OCI-LY7 (cell line): Measurements from ENCODE around the gene HOXA10. TPM values are rescaled to one million over a fixed set of nuclear protein-coding genes. Genes with fewer than 3 reads are reported as not detected.

ENCODE experiments used
- BruUV-seq: library from RNA; stranded (reverse); fragments of 400-500 nt; replicated peaks from 2 replicates; lab custom pipeline; 2021; lab: Mats Ljungman, UMichigan
- CTCF ChIA-PET: fragments of 300-600 bp; sonication (Branson Sonifier 250); formaldehyde crosslinking; loops from one replicate; lab custom pipeline; 2022; ENCODE audit warnings: antibody characterized with exemption; ENCODE audit not compliant: unreplicated experiment; lab: Charles Lee
- POLR2A ChIA-PET: fragments of 300-600 bp; sonication (Branson Sonifier 250); formaldehyde crosslinking; loops from one replicate; lab custom pipeline; 2022; ENCODE audit warnings: antibody characterized with exemption; lab: Charles Lee
- DNase-seq: peaks from one replicate; pipeline ENCODE4 v3.0.0-alpha.2; 2015; ENCODE audit warnings: low spot score
- H2AFZ ChIP-seq: fragments of 200-600 bp; sonication (generic), shearing (Covaris generic); 2 replicates; pipeline ENCODE4 v1.6.1; 2014; ENCODE audit warnings: mild to moderate bottlenecking, antibody characterized with exemption, low read length, moderate library complexity
- H3K27ac ChIP-seq: fragments of 200-600 bp; sonication (generic); 2 replicates; pipeline ENCODE4 v1.5.1; 2014; ENCODE audit warnings: mixed run types, low read depth, mild to moderate bottlenecking, moderate library complexity, low read length, inconsistent platforms; ENCODE audit not compliant: poor library complexity, severe bottlenecking
- H3K36me3 ChIP-seq: fragments of 200-600 bp; sonication (generic); 2 replicates; pipeline ENCODE4 v1.6.1; 2014; ENCODE audit warnings: mild to moderate bottlenecking, antibody characterized with exemption, low read length, moderate library complexity, mixed read lengths; ENCODE audit not compliant: insufficient read depth
- H3K4me1 ChIP-seq: fragments of 200-600 bp; sonication (generic); 2 replicates; pipeline ENCODE4 v1.5.1; 2014; ENCODE audit warnings: mild to moderate bottlenecking, low read length; ENCODE audit not compliant: insufficient read depth, poor library complexity, severe bottlenecking
- H3K4me2 ChIP-seq: fragments of 200-600 bp; sonication (generic); 2 replicates; pipeline ENCODE4 v1.6.1; 2014; ENCODE audit warnings: mild to moderate bottlenecking, low read length
- H3K4me3 ChIP-seq: fragments of 200-600 bp; sonication (generic); 2 replicates; pipeline ENCODE4 v1.5.1; 2014; ENCODE audit warnings: mild to moderate bottlenecking, low read depth, low read length; ENCODE audit not compliant: poor library complexity, severe bottlenecking
- H3K79me2 ChIP-seq: fragments of 200-600 bp; sonication (generic); 2 replicates; pipeline ENCODE4 v1.6.1; 2016; ENCODE audit warnings: low read depth, mild to moderate bottlenecking, low read length, moderate library complexity, mixed read lengths; ENCODE audit not compliant: insufficient read depth
- H3K9me2 ChIP-seq: fragments of 200-600 bp; sonication (generic); 2 replicates; pipeline ENCODE4 v1.6.1; 2016; ENCODE audit warnings: mild to moderate bottlenecking, low read length, mixed read lengths; ENCODE audit not compliant: insufficient read depth
- H3K9me3 ChIP-seq: fragments of 200-600 bp; sonication (generic); 2 replicates; pipeline ENCODE4 v1.6.1; 2014; ENCODE audit warnings: mild to moderate bottlenecking, mixed run types, low read length, mixed read lengths
- H4K20me1 ChIP-seq: fragments of 200-600 bp; sonication (generic); 2 replicates; pipeline ENCODE4 v1.6.1; 2014; ENCODE audit warnings: mild to moderate bottlenecking, antibody characterized with exemption, low read length, moderate library complexity, mixed read lengths; ENCODE audit not compliant: insufficient read depth
- EZH2phosphoT487 ChIP-seq: fragments of 200-600 bp; sonication (generic); IDR thresholded peaks from 2 replicates; pipeline ENCODE4 v1.6.1; 2018; ENCODE audit warnings: low read depth, borderline replicate concordance, mild to moderate bottlenecking, mixed run types, antibody characterized with exemption, low read length, moderate library complexity, mixed read lengths
- intact Hi-C: fragments of 100-400 bp; cut with micrococcal nuclease; formaldehyde crosslinking; loops from one replicate; pipeline ENCODE4 v1.10.0; 2022; ENCODE audit not compliant: unreplicated experiment
- total RNA-seq, 2 experiments: library from RNA; depleted of rRNA in 1 of 2; stranded (reverse); fragments of >200 nt in 1 of 2; shearing (Covaris generic) in 1 of 2; gene quantifications; 2 replicates each; pipeline ENCODE4 v1.2.3, GENCODE V29; 2014 to 2022
- TF ChIP-seq, protein P1 (sequence below): fragments of 200-600 bp; sonication (generic); conservative IDR thresholded peaks from 2 replicates; pipeline ENCODE4 v1.5.1; 2014; ENCODE audit warnings: mild to moderate bottlenecking, antibody characterized with exemption, low read length, moderate library complexity, mixed read lengths

The HOXA10 gene
- total RNA-seq, 2 experiments from 2014 or later = not detected

DNA sequence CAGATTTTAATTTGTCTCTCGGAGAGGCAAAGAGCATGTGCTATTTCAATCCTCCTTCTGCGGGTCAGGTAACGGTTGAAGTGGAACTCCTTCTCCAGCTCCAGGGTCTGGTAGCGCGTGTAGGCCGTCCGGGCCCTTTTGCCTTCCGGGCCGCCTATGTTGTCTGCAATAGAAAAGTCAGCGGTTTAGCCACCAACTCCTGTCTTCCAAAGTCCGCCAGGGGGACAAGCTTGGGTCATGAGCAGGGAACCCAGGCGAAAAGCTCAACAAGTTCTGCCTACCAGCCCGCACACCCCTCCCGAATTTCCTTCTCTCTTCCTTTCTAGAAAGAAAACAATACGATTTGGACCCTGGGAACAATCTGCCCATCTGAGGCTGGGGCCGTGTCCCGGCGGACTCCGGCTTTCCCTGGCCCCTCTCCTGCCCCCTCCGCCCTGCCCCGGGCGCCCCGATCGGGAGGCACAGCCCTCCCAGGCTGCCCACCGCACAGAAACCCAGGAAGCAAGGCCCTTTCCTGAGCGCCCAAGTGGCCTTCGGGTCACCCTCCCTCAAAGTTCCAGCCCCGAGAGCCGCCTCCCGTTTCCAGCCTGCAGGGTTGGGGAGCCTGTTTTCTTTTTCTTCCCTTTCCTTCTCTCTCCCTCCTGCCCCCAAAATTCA is 32.1 kb downstream of the HOXA10 start:
- BruUV-seq = no TSS peak
- Histone ChIP-seq H3K9me3 (no peaks in the 10 kb centered on the region), H4K20me1 (no peaks in the 10 kb centered on the region), H3K9me2 (no peaks in the 10 kb centered on the region), H3K36me3 (peaks cover 15% of the 10 kb centered on the region), H3K4me3 (no peak overlapping the region), H3K27ac (no peak overlapping the region), H2AFZ (no peak overlapping the region), H3K4me1 (no peaks in the 10 kb centered on the region), H3K79me2 (no peaks in the 10 kb centered on the region), H3K4me2 (no peak overlapping the region)
- ChIA-PET POLR2A (interaction anchor here (0.8 kb wide), 1 partner anchor 10 kb away, joined by 3 read pairs; no protein-coding TSS in a partner anchor), CTCF (no interaction called here)
- no peak for DNase-seq
- intact Hi-C loops = no loop called here
- TF ChIP-seq, protein P1, sequence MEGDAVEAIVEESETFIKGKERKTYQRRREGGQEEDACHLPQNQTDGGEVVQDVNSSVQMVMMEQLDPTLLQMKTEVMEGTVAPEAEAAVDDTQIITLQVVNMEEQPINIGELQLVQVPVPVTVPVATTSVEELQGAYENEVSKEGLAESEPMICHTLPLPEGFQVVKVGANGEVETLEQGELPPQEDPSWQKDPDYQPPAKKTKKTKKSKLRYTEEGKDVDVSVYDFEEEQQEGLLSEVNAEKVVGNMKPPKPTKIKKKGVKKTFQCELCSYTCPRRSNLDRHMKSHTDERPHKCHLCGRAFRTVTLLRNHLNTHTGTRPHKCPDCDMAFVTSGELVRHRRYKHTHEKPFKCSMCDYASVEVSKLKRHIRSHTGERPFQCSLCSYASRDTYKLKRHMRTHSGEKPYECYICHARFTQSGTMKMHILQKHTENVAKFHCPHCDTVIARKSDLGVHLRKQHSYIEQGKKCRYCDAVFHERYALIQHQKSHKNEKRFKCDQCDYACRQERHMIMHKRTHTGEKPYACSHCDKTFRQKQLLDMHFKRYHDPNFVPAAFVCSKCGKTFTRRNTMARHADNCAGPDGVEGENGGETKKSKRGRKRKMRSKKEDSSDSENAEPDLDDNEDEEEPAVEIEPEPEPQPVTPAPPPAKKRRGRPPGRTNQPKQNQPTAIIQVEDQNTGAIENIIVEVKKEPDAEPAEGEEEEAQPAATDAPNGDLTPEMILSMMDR = no peak
- no peak for TF ChIP-seq EZH2phosphoT487

DNA sequence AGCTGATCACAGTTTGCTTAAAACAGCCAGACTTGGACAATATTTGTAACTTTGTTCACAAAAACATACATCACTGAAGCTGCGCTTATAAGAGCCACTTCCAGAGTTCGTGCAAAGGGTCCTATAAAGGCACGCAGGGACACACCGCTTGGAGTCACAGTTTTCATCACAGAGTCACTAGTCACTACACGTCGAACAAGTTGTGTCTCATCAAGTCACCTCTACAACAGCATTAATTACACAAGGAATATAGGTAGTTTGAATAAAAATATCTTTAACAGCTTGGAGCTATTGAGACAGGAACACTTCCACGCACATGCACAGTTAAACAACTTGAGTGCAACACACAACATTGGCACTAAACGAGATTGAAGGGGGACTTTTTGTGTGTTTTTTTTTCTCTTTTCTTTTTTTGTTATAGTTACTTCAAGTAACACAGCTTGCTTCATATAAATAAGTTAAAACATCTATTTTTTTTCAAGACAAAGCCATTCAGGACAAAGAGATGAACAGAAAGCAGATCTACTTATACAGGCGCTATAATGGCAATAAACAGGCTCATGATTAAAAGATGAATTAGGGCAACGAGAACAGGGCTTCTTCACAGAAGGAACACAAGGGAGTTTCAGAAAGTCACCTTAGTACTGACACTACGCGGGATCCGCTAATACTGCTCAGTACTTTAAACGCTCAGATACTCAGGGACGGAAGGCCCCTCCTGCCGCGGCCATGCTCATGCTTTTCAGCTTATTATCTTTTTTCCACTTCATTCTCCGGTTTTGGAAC is 32.8 kb downstream of the HOXA10 start:
- TF ChIP-seq EZH2phosphoT487 = no peak
- TF ChIP-seq, protein P1 = no peak
- no peaks in the 10 kb centered on the region for H3K9me2 ChIP-seq
- CTCF ChIA-PET = no interaction called here
- H3K9me3 ChIP-seq = no peaks in the 10 kb centered on the region
- POLR2A ChIA-PET = interaction anchor here (0.5 to 0.8 kb wide), 4 partner anchors 10 to 834 kb away, joined by 3 to 10 read pairs (median 4); no protein-coding TSS in a partner anchor
- no peak for DNase-seq
- no peak overlapping the region for H3K4me3 ChIP-seq
- H3K4me1 ChIP-seq = no peaks in the 10 kb centered on the region
- no peak overlapping the region for H2AFZ ChIP-seq
- peaks cover 15% of the 10 kb centered on the region for H3K36me3 ChIP-seq
- H3K27ac ChIP-seq = no peak overlapping the region
- intact Hi-C loops = no loop called here
- no peaks in the 10 kb centered on the region for H3K79me2 ChIP-seq
- H3K4me2 ChIP-seq = no peak overlapping the region
- H4K20me1 ChIP-seq = no peaks in the 10 kb centered on the region
- BruUV-seq = no TSS peak
